HG02970 (cell line): ENCODE measurements around the gene COL11A2.
"Not testable (repeated sequence)": the region's sequence is repeated elsewhere in the genome, so short reads cannot be mapped to it uniquely, and the experiment has no call there.

Experiments used
- ATAC-seq: cut with Tn5 transposase; IDR thresholded peaks from one replicate; pipeline ENCODE4 v1.9.1; 2021; ENCODE audit warnings: mild to moderate bottlenecking, moderate library complexity, moderate number of reproducible peaks; ENCODE audit not compliant: unreplicated experiment, low FRiP score

The COL11A2 gene

DNA sequence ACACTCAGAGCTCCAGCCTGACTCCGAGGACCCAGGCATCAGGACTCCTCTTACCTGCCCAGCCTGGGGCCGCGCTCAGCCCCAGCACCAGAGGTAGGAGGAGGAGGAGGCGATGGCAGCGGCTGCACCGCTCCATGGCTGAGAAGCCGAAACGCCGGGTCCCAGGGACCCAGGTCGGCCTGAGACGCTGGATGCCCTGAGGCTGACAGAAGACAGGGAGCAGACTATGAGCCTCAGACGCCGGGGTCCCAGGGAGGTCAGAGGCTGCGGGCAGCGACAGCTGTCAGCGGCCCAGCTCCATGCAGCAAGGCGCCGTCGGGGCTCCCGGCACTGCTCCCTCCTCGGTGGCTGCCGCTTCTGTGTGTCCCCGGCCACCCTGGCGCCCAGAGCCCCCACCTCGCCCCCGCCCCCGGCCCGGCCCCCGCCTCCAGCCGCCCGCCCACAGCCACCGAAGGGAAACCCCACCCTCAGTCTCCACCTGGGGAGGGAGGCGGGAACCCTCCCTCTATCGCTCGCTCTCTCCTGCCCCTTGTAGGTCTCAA lies at the start of gene COL11A2:
TSS of gene COL11A2 (minus strand) at position 363 of the 542 bp plus-strand sequence. CDS start at position 136, 227 bp downstream.
- ATAC-seq = no peak

DNA sequence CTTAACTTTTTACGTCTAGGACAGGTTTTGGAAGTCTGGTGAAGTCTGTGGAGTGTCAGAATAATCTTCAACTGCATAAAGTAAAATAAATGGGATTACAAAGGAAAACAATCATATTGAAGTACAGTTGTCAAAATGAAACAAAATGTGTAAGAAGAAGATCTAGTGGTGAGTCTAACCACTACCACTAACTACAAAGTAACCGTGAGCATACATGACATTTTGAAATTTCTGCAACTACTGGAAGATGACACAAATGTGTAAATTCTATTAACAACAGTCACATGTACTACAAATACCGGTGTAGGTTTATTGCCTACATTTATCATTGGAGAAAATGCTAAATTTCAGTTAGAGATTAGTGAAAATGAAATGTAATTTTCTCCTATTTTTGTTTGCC lies 49.7 kb upstream of the COL11A2 start:
- ATAC-seq = no peak

DNA sequence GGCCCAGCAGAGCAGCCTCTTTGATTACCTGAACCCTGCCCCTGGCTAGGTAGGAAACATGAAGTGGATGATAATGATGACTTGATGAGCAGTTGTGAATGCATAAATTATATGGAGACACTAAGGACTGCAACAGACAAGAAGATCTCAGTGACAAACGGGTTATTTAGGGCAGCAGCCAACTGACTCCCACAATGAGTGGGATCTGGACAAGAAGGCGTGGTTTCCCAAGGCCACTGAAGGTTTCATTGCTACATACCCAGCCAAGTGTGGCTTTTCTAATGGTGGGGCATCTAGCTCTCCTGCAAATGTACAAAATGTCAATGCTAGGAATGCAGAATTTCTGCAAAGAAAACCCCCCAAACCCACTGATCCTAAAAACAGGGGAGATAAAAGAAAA lies 45.5 kb upstream of the COL11A2 start:
- no peak for ATAC-seq

GRCh38 chr6:33236852-33237251 lies 44.6 kb upstream of the COL11A2 start:
- ATAC-seq = no peak

GRCh38 chr6:33236328-33236727 lies 44.1 kb upstream of the COL11A2 start:
- no peak for ATAC-seq

- no peak for ATAC-seq
These were observed 43.0 kb upstream of the COL11A2 start for GRCh38 chr6:33235221-33235634.

- not testable (repeated sequence) for ATAC-seq
These were observed 34.3 kb upstream of the COL11A2 start for GRCh38 chr6:33226503-33227120.

GRCh38 chr6:33217681-33218080 lies 25.4 kb upstream of the COL11A2 start:
- no peak for ATAC-seq

DNA sequence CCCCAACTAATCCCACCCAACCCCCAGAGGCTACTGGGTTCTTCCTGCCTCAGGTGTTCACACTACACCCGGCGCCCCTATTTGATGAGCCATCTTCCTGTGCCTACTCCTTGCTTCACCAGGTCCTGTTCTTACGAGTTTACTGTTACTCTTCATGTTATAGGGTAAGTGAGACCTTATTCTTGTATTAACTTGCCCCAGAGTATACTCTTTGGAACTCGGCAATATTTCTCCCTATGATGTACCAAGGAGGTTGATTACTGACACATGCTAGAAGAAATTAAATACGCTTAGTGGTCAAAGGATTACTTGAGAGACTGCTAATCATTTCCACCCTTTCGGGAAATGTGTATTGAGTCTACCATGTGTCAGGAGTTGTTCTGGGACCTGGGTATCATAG lies 25.0 kb upstream of the COL11A2 start:
- ATAC-seq = no peak

DNA sequence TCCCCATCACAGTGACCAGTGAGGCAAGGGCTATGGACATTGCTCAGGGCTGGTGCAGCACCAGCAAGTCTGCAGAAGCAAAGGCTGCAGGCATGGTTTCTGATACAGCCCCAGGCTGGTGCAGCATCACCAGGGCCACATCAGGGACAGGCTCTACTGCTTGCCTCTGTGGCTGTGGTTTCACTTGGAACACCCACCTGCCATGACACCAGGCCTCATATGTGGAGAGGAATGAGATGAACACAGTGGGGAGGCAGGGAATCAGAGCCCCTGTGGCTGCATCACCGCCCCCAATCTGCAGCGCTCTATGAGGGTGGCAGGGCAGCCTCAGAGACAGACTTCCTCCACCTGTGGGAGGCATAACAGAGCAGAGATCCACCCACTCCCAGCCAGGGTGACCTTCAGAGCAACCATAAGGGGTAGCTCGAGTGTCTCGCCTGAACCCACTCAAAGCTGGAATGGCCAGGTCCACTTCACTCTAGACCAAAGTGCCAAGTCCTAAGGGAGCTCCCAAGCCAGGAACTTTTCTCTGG lies 23.9 kb upstream of the COL11A2 start:
- ATAC-seq = no peak

GRCh38 chr6:33215271-33216116 lies 23.2 kb upstream of the COL11A2 start:
- no peak for ATAC-seq

DNA sequence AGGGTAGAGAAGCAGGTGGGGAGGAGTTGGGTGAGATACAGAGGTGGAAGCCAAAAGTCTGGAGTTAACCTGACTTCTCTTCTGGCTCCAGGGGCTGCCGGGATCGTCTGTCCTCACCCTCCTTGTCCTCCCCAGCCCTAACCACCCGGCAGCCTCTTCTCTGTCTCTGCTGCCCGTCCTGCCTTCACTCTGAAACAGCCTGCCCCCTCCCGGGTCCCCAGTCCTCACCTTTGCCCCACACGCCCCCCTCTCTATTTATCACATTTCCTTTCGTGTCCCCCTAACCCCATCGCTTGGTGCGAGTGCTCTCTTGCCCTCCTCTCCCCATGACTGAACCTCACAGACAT lies 21.7 kb upstream of the COL11A2 start:
- no peak for ATAC-seq

GRCh38 chr6:33213166-33213988 lies 21.1 kb upstream of the COL11A2 start:
- no peak for ATAC-seq

- ATAC-seq = no peak
These were observed 20.5 kb upstream of the COL11A2 start for GRCh38 chr6:33212857-33213165.

GRCh38 chr6:33211666-33212422 lies 19.6 kb upstream of the COL11A2 start:
- no peak for ATAC-seq

GRCh38 chr6:33211136-33211535 lies 18.9 kb upstream of the COL11A2 start:
- no peak for ATAC-seq

DNA sequence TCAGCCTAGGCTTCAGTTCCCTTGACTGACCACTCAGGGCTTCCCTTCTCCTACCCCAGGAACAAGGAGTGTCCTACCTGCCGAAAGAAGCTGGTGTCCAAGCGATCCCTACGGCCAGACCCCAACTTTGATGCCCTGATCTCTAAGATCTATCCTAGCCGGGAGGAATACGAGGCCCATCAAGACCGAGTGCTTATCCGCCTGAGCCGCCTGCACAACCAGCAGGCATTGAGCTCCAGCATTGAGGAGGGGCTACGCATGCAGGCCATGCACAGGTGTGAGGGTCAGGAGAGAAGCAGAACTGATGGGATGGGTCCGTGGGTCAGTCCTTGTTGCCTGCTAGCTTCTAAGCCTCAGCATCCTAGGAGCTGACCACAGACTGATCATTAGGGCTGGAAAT lies 17.6 kb upstream of the COL11A2 start:
- ATAC-seq = no peak

DNA sequence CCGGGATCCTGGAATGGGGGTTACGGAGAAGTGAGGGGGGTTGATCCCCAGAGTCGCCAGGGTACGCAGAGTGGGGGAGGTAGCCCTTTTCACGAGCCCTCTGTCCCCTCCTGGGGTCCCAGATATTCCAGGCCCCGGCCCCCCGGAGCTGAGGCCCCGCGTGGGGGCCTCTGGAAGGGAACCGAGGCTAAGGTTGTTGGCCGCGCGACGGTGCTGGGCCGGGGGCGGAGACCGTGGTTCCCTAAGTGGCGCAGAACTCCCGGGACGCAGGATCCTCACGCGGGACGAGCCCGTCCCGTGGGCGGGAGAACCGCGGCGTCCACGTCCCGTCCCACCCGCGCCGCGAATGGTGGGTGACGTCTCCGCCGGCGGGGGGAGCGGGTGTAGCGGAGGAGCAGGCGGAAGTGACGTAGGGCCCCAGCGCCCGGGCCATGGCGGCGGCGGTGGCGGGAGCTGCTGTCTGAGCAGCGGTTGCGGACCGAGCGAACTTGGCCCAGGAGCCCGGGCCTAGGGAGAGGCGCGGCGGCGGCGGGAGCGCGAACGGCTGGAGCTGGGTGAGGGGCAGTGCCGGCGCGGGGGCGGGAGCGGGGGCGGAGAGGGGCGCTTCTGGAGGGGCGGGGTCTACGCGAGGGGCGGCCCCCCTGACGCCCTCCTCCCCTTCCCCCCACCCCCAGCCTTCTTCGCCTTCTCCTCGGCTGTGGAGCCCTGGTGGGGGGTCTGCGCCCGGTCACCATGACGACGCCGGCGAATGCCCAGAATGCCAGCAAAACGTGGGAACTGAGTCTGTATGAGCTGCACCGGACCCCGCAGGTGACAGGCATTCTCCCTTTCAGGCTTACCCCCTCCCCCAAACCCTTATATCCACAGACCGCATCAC lies 16.1 kb upstream of the COL11A2 start, which contains the start of gene RING1:
TSS of gene RING1 (plus strand) at position 410 of the 877 bp plus-strand sequence. CDS start at position 733, 323 bp downstream.
- ATAC-seq = peak; percentile 51

DNA sequence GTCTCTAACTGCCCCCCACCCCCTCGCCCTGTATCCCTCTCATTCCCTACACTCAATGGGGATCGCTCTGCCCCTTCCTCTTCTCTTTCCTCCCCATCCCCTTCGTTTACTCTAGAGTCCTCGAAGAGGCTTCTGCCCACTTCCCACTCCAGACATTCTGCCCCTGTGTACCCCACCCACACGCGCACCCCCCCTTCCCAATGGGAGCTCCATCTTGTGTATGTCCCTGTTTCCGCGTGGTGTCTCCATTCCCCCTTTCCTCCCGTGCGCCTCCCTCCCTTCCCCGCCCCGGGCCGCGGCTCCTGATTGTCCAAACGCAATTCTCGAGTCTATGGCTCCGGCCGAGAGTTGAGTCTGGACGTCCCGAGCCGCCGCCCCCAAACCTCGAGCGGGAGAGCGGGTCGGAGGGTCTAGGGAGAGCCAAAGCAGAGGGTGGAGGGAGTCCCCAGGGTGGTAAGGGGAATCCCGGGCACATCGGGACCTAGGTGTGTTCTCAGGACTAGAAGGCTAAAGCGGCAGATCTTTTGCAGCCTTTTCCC lies 15.4 kb upstream of the COL11A2 start:
- no peak for ATAC-seq
